GM21360 (cell line): ENCODE results near the gene CREB5.

ENCODE experiments used
- ATAC-seq: cut with Tn5 transposase; IDR thresholded peaks from one replicate; pipeline ENCODE4 v1.9.1; 2021; ENCODE audit warnings: mild to moderate bottlenecking, moderate library complexity; ENCODE audit not compliant: unreplicated experiment

CREB5 gene

DNA sequence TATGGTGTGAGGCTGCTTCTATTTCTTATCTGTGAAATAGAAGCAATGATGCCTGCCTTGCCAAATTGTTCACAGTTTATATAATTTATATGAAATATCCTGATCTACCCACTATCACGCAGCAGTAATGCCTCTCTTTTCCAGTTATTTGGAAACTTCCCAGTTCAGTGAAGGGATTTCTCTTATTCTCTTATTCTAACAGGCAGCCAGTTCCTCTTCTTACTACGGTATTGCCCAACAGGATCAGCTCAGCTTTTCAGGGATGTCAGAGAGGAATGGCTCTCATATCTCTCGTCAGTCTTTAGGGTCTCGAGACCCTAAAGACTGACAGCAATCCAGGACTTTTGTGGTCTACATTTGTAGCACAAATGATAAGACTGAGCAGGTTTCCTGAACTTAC lies 215.6 kb downstream of the CREB5 start:
- ATAC-seq: no peak

DNA sequence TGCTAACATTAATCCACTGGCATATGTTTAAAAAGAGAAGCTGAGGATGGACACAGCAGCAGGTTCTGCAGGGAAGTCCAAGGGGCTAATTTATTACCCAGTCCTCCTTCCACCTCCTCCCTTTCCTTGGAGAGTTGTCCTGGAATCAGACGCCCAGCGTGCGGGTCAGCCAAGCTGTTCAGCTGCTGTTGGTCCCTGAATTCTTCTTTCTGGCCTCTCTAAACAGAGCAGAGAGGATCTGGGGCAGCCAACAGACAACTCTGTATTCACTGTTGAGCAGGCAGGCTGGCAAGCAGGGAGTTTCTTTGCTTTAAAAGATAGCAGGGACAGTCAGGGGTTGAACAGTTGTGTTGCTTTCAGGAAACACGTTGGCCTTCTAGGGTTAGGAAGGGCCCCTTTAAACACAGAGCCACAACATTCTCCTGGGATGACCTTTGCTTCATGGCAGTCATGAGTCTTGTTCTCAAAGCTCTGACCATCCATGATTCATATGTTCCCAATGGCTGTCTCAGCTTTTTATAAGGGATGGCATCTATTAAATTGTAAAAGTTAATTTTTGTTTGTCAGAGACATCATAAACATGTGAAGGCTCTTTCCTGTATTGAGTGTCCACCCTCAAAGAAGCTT lies 217.0 kb downstream of the CREB5 start:
- no peak for ATAC-seq

DNA sequence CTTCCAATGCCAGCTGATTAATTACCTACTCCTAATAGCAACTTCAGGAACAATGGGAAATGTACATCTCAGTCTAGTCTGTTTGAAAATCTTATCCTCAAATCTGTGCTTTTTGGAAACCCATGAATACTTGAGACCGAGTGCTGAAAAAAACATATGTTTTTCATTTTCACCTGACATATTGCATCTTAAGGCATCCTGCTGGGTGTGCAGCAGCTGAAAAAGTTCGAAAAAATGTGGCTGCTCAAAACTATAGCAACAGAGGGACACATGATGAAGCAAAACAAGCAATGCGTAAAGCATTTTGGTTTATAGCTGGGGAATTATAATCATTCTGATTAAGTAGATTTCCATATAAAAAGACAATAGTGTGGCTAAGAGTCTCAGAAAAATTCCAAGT lies 218.0 kb downstream of the CREB5 start:
- ATAC-seq: no peak

DNA sequence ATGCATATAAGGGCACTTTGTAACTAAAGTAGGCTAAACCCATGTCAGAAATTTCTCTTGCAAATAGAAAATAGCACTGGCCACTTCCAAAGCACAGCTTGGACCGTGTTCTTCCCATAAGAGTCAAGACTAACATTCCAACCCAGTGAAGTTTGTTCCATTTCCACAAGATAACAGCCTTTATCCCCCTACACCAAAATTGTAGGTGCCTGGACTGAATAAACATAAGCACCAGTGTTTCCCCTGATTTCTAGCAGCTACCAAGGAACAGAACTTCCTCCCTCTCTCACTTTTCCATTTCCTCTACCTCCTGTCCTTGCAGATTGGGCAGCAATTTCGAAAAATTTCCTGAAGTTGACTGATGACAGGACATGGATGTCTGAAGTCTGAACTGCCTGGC lies 219.7 kb downstream of the CREB5 start:
- no peak for ATAC-seq

DNA sequence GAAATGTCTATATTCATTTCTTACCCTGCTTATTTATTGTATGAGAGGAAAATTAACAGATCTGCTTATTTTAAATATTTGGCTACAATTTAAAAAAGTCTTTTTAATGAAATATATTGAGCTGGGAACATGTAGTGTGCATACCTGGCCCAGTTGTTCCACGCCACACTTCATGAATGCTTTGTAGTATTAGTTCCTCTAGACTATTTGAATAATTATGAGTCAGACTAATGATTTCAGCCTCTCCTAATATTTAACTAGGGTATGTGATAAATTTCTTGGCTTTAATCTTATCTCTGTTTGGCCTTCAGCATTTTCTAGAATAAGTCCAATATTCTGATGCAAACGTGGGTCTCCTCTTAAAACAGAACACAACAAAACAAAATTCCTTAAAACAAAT lies 226.6 kb downstream of the CREB5 start:
- ATAC-seq: no peak

DNA sequence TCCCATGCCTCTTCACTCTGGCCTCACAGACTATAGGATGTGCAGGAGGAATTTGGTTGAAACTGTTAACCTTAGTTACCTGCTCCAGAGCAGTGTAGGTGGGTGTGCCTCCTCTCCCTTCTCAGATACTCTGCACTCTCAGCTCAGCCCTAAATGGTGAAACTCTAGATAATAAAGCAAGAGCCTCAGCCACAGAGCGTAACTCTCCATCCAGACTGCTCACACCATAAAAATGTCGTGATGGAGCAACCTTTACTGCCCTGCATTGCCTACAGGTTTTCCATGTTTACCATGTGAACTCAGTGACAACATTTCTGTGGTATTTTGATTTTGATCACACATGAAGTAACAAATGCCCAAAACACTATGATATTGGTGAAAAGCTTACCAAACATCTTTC lies 227.7 kb downstream of the CREB5 start:
- ATAC-seq: no peak

DNA sequence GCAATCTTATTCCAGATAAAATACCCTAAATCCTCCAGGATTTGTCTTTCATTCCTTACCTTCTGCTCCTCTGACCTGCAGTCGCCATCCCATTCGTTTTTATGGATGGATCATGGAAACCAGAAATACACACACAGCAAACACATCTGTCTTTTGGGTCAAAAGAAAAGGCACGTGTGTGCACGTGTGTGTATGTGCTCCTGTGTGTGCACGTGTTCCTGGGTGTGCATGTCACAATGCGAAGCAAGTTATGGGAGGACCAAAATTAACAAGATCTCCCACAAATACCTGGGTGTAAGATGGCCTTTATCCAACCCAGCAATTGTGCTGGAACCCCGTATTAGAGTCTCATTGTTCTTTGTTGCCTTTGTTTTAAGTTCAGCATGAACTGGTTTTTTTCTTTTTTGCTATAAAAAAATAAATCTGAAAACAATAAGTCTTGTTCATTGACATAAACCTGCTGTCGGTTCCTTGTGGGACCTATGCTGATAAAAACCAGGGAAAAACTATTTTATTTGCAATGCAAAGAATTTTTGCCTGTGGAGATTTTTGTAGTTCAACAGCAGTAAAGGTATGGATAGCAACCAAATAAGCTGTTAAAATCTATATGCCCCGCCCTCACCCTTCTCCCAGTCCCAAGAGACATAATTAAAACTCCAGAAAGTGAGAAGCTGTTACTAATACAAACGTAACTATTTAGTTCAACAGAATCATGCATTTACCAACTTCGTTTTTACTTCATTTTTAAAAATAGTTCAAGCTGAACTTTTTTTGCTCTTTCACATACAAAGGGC lies 229.6 kb downstream of the CREB5 start:
- ATAC-seq: no peak

DNA sequence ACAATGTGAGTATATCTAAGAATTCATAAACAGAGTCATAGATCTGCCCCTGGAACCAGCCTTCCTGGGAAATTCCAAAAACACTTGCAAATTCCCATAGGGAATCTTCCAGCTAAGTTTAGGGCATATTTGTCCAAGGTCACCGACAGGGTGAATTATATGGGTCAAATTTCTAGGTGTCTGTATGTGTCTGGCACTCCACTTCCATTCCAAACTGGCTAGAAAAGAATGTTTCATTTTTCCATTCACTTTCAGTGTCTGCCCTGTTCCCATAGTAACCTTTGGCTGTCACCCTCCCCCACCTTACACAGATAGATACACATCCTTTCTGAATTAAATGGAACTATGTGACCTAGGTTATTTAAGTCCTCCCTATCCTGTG lies 230.9 kb downstream of the CREB5 start:
- no peak for ATAC-seq

DNA sequence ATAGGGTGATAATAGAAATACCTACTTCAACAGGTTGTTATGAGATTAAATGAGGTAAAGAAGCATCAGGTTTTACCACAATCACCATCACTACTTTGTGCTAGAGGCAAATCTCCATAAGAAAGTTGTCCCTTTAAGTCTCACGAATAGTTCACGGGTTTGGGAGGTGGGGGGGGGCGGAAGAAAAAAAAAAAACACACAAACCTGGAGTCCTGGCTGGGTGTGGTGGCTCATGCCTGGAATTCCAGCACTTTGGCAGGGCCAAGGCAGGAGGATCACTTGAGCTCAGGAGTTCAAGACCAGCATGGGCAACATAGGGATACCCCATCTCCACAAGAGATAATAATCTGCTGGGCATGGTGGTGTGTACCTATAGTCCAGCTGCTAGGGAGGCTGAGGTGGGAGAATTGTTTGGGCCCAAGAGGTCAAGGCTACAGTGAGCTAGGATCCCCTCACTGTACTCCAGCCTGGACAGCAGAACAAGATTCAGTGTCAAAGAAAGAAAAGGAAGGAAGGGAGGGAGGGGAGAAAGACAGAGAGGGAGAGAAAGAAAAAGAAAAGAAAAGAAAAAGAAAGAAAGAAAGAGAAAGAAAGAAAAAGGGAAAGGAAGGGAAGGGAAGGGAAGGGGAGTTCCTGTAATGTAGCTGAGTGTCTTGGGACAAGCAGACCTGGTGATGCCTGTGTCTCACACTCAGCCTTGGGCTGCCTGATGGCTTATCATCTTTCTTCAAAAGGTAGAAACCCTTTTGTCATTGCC lies 231.4 kb downstream of the CREB5 start:
- ATAC-seq: no peak

DNA sequence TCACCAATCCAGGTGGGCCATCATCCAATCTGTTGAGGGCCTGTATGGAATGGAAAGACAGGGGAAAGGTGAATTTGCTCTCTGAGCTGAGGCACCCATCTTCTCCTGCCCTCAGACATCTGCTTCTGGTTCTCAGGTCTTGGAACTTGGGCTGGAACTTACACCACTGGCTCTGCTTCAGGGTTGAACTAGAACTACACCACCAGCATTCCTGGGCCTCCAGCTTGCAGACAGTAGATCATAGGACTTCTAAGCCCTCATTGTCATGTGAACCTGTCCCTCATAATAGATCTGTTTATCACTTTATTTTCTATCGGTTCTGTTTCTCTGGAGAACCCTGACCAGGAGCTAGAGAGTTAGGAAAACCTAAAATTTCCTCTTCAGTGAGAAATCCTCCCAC lies 233.5 kb downstream of the CREB5 start:
- ATAC-seq: no peak

DNA sequence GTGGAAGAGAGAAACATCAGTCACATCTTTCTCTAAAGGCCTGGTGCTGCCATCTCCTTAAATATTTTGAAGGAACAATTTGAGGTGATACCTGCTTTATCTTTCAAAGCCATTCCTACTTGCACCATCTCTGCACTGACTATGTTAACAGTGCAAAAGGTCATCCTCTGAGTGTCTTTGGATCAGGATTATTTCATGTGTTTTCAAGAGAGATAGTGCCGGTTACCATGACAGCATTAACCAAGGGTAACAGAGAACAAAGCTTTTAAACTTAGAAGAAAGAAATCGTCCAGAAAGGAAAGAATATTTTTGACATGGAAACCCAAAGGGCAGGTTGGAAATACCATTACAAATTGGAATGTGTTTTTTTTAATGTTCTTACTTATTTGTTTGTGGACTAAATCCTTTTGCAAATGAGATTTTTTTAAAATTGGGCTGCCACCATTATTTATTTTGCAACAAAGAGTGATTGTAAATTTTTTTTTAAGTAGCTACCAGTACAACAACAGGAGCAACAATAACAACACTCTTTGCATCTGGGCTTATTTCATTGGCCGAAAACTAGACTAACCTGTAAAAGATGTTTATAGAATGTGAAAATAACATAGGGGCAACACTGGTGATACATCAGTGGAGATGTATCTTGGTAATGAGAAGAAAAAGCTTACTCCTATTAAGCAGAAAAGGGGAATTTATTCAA lies 234.2 kb downstream of the CREB5 start:
- no peak for ATAC-seq

DNA sequence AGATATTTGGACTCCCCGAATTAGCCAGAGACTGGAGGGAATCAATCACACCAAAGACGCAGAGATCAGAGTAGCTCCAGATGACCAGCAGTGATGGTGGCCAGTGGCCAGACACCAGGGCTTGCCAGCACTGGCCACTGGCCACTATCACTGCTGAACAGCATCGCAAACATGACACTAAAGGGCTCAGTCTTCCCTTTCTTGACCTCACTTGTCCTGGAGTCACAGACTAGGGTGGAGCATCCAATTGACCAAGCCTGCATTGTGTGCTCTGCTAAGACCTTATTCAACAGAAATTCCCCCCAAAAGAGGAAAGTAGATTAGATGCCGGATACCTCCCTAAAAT lies 234.7 kb downstream of the CREB5 start:
- ATAC-seq: no peak

DNA sequence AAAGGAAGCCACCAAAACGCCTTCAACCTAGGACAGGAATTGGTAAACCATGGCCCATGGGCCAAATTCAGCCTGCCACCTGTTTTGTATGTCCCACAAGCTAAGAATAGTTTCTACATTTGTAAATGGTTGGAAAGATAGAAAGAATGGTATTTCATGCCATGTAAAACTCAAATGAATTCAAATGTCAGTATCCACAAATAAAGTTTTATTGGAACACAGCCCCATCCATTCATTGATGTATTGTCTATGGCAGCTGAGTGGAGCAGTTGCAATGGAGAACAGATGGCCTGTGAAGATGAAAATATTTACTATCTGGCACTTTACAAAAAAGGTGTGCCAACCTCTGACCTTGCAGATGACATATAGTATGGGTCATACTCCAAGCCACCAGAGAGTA lies 236.9 kb downstream of the CREB5 start:
- ATAC-seq: no peak

DNA sequence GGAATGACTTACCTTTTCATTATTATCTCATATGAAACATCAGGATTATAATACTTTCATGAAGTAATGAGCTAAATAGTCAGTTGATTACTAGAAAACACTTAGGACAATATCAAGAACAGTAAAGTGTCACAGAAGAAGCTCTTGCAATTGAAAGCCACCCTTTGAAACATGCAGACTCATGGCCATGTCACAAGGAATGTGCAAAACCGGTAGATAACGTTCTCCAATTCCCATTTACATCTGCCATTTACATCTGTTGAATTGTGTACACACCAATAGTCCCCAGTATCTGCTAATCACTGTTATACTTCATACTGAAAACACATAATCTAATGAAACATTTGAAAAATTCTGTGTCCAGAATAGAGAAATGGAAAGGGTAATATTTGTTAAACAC lies 237.5 kb downstream of the CREB5 start:
- ATAC-seq: no peak

DNA sequence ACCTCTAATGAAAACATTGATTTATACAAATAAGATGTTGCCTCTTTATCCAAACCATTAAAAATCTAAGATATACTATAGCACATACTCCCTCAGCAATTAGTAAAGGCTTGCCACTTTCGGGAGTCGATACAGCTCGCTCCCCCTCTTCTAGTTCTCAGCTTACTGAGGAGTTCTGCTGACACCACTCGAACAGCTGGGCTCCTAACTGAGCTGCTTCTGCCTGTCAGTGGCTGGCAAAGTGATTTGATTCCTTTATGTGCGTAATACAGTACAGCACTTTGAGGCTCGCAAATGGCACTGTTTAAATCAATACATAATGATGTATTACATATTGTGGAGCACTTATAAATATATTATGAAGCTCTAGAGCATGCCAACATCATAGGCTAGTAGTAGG lies 241.8 kb downstream of the CREB5 start:
- no peak for ATAC-seq

DNA sequence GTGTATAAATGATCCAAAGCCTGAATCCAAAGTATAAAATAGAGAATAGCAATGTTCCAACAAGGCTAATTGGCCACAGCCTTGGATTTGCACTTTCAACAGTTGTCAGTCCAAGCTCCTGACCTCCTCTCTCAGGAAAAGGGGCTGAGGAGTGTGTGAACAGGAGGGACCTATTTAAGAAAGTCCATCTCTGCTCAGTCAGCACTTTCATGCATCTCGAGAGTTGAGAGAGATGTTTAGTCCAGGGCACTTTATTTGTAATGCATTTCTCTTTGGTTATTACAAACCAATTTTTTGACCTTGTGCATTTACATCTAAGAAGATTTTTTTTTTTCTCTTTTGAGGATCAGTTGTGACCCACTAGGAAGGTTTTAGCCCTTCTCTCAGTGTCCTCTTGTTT lies 244.2 kb downstream of the CREB5 start:
- no peak for ATAC-seq

DNA sequence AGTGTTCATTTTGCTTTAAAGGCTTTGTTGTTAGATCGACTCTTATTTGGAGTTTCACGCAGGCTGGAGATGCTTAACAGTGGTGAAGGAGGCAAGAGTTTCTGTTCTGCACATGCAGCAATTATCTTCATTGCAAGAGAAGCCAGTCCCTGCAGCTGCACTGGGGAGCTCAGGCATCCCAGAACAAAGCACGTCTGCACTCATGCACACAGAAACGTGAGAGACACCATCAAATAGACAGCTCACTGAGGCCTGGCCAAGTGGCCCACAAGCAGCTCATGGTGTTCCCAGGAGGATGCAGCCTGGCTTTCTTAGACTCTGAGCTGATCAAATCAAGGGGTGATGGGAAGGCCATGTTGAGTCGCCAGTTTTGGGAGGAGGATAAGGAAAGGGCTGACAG lies 246.1 kb downstream of the CREB5 start:
- no peak for ATAC-seq

DNA sequence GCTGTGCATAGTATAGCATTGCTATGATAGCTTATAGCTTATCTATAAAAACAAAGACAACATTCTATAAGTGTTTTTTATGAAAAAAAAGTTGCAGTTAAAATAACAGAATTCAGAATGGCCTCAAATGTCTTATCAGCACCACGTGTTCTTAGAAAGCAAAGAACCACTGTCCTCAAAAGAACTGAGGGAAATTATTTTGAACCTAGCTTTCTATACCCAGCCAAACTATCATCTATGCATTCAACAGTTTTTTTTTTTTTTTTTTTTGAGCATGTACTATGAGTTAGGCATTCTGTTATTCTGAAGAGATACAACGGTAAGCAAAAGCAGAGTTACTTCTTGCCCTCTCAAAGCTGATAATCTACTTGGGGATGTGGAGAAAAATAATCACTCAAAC lies 247.8 kb downstream of the CREB5 start:
- ATAC-seq: no peak

DNA sequence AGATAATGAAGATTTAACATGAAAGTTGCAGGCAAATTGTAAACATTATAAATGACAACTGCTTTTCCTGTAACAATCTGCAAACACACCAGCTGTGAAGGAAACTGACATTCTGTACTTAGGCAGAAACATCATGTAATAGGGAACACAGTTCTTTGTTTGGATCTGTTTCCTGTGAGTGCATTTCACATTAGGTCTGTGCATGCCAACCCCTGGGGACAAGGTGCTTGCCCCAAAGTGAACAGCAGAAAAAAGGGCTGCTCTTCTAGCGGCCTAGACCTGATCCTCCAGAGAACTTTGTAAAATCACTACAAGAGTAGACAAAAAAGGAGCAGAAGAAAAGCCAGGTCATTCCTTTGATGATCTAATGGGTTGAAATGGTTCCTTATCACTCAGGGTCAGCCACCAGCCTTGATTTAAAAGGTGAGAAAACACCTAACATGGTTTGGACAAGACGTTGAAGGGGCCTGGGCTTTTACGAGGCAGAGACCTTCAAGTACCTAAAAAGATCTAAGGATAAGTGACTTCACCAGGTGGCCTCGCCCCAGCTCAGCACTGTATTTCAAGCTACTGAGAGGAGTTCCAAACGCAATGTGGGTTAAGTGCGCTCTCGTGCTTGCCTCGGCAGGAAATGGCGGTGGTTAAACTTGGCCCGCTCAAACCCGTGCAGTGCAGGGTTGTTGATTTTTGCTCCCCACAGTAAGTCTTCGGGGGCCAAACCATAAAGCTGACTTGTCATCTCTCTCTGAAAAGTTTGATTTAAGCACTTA lies 249.7 kb downstream of the CREB5 start:
- ATAC-seq: no peak

DNA sequence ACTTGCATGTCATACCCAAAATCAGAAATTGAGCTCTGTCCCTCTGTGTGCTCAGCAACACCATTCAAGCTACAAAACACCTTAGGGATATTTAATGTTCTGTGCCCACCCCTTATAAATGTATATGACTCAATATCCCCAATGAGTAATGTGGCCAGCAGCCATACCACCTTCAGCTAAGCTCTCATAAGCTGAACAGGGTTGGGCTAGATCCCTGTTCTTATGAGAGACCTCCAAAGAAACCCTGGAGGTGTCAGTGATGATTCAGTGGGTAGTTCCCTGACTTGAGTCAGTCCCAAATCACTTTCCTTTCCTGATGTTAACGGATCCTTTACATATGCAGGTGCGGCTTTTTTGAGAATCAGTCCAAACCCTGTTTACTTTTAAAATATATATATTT lies 253.8 kb downstream of the CREB5 start:
- ATAC-seq: no peak

DNA sequence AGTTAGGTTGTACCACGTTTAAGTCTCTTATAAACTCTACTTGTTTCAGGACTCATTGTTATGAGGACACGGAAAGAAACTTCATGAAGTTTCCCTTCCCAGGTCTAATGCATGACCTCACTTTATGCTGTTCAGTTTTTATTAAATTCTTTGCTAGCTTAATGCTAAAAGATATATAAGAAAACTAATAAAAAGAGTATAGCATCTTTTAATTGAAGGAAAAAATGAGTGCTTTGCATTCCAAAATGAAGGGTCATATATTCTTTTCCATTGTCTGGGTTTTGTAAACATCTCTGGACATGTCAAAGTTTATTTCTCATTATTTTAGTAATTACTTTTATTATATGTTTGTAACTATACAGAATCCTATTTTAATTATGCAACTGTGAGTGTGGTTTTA lies 255.8 kb downstream of the CREB5 start:
- ATAC-seq: no peak
